CD4-positive, CD25-positive, alpha-beta regulatory T cell (primary cell): ENCODE results near the gene RAB28. TPM values are rescaled to one million over a fixed set of nuclear protein-coding genes. Genes with fewer than 3 reads are reported as not detected.

Experiments
- ATAC-seq, 2 donors: fragments of 150-1000 bp; cut with Tn5 transposase; one replicate each; pipeline ENCODE4 v1.10.0; 2021; ENCODE audit warnings: low read depth in 2 of 2, moderate number of reproducible peaks in 2 of 2, moderate library complexity in 1 of 2
- DNase-seq, 3 donors: peaks; one replicate each; pipeline versions ENCODE4 v3.0.0 to v3.0.0-alpha.2; 2012 to 2022; ENCODE audit warnings: mixed read lengths in 1 of 3
- H3K27ac ChIP-seq: one replicate; pipeline ENCODE4 v1.7.0; 2013; ENCODE audit warnings: mild to moderate bottlenecking, low read length; ENCODE audit not compliant: insufficient read depth, poor library complexity, severe bottlenecking
- H3K27me3 ChIP-seq: one replicate; pipeline ENCODE4 v1.7.0; 2013; ENCODE audit warnings: low read length; ENCODE audit not compliant: control insufficient read depth, insufficient read depth
- H3K36me3 ChIP-seq: one replicate; pipeline ENCODE4 v1.7.0; 2013; ENCODE audit warnings: mild to moderate bottlenecking, low read length, moderate library complexity; ENCODE audit not compliant: control insufficient read depth, insufficient read depth
- H3K4me1 ChIP-seq: 2 replicates; pipeline ENCODE4 v1.7.0; 2013; ENCODE audit warnings: mild to moderate bottlenecking, low read length; ENCODE audit not compliant: insufficient read depth, control insufficient read depth, poor library complexity, severe bottlenecking
- H3K4me3 ChIP-seq: one replicate; pipeline ENCODE4 v1.7.0; 2013; ENCODE audit warnings: low read depth, mild to moderate bottlenecking, low read length, moderate library complexity
- H3K9me3 ChIP-seq, 2 experiments: 1 replicate in 1 of 2; 2 replicates in 1 of 2; pipeline ENCODE4 v1.7.0; 2013; ENCODE audit warnings: low read length in 2 of 2, mild to moderate bottlenecking in 1 of 2, moderate library complexity in 1 of 2; ENCODE audit not compliant: control insufficient read depth in 2 of 2
- H3K27ac Mint-ChIP-seq, 3 donors: one replicate each; pipeline ENCODE4 v1.8.0; 2020 to 2022; ENCODE audit warnings: mild to moderate bottlenecking in 3 of 3, mixed read lengths in 3 of 3, moderate library complexity in 2 of 3
- H3K27me3 Mint-ChIP-seq: one replicate; pipeline ENCODE4 v1.8.0; 2022; ENCODE audit warnings: mild to moderate bottlenecking, mixed read lengths
- H3K36me3 Mint-ChIP-seq: one replicate; pipeline ENCODE4 v1.8.0; 2020; ENCODE audit warnings: mixed read lengths
- H3K4me1 Mint-ChIP-seq, 4 donors: one replicate each; pipeline ENCODE4 v1.8.0; 2020 to 2022; ENCODE audit warnings: mixed read lengths in 4 of 4, mild to moderate bottlenecking in 1 of 4
- H3K4me3 Mint-ChIP-seq, 4 donors: one replicate each; pipeline ENCODE4 v1.8.0; 2020 to 2022; ENCODE audit warnings: mild to moderate bottlenecking in 4 of 4, mixed read lengths in 4 of 4, moderate library complexity in 3 of 4
- H3K9me3 Mint-ChIP-seq, 7 donors: one replicate each; pipeline ENCODE4 v1.8.0; 2020 to 2022; ENCODE audit warnings: mixed read lengths in 7 of 7, mild to moderate bottlenecking in 3 of 7, moderate library complexity in 2 of 7
- polyA plus RNA-seq, 4 donors: library from polyadenylated mRNA; unstranded; fragments of 300-500 nt; fragmentation: Illumina TruSeq; gene quantifications; one replicate each; pipeline ENCODE4 v1.2.3, GENCODE V29; 2021
- total RNA-seq: library from RNA; stranded (reverse); gene quantifications from one replicate; pipeline ENCODE4 v1.2.3, GENCODE V29; 2022

Gene RAB28
- total and polyA plus RNA-seq, 5 donors from 2014 or later, result 7.5 to 18.2 (median 15.5) TPM

- no peaks in the 10 kb centered on the region for H3K36me3 Mint-ChIP-seq
- no peak overlapping the region for H3K4me3 Mint-ChIP-seq
- Histone ChIP-seq H3K4me3 (no peak overlapping the region), H3K27me3 (peaks cover 32% of the 10 kb centered on the region), H3K27ac (no peak overlapping the region), H3K36me3 (no peaks in the 10 kb centered on the region), H3K9me3 (peaks cover 0 to 5% of the 10 kb centered on the region in 2 experiments), H3K4me1 (no peaks in the 10 kb centered on the region)
- peaks cover 0 to 9% (median 1%) of the 10 kb centered on the region in 7 donors for H3K9me3 Mint-ChIP-seq
- no peaks in the 10 kb centered on the region for H3K4me1 Mint-ChIP-seq
- ATAC-seq, result no peak
- DNase-seq, result no peak
- no peak overlapping the region for H3K27ac Mint-ChIP-seq
- peaks cover 70% of the 10 kb centered on the region for H3K27me3 Mint-ChIP-seq
These were observed 14.3 kb upstream of the RAB28 start for GRCh38 chr4:13498469-13498868.

DNA sequence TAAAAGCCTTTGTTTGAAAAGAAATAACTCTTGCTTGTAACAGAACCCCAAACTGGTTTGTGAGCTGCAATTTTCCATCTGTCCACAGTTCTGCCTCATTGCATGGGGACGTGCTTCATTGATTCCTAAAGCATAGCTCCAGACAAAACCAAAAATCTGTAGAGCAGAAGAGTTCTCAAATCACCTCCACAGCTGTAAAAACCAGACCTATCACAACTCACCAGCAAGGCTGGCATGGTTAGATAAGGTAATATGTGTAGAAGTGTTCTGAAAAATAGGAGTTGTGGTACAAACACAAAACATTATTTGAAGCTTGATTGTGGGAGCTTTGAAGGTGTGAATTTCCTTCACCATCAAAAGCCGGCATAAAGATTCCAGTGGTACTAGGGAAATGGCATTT, 12.5 kb upstream of the RAB28 start:
- Histone ChIP-seq H3K4me3 (no peak overlapping the region), H3K9me3 (peaks cover 0 to 5% of the 10 kb centered on the region in 2 experiments), H3K36me3 (no peaks in the 10 kb centered on the region), H3K4me1 (no peaks in the 10 kb centered on the region), H3K27me3 (peaks cover 29% of the 10 kb centered on the region), H3K27ac (no peak overlapping the region)
- Mint-ChIP-seq H3K4me1 (no peaks in the 10 kb centered on the region), H3K27ac (no peak overlapping the region), H3K36me3 (no peaks in the 10 kb centered on the region), H3K9me3 (peaks cover 0 to 9% (median 1%) of the 10 kb centered on the region in 7 donors), H3K4me3 (no peak overlapping the region), H3K27me3 (peaks cover 78% of the 10 kb centered on the region)
- ATAC-seq, result no peak
- DNase-seq, result no peak

DNA sequence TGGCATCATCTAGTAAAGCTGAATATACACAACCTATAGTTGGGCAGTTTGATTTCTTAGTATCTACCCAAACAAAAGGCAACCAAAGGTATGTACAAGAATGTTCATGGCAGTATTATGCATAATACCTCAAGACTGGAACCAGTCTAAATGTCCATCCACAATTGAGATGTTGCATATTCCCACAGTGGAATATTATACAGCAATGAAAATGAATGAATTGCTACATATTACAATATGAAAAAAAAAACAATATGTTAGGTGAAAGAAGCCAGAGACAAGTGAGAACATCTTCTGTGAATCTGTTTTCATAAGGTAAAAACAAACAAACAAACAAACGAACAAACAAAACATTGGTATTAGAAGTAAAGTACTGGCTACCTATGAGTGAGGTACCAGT, 11.6 kb upstream of the RAB28 start:
- no peaks in the 10 kb centered on the region for H3K36me3 Mint-ChIP-seq
- Histone ChIP-seq H3K9me3 (peaks cover 0 to 5% of the 10 kb centered on the region in 2 experiments), H3K4me1 (no peaks in the 10 kb centered on the region), H3K36me3 (no peaks in the 10 kb centered on the region), H3K27ac (no peak overlapping the region), H3K27me3 (peaks cover 30% of the 10 kb centered on the region), H3K4me3 (no peak overlapping the region)
- H3K9me3 Mint-ChIP-seq, result peaks cover 0 to 9% (median 1%) of the 10 kb centered on the region in 7 donors
- H3K4me3 Mint-ChIP-seq, result no peak overlapping the region
- no peaks in the 10 kb centered on the region for H3K4me1 Mint-ChIP-seq
- peaks cover 71% of the 10 kb centered on the region for H3K27me3 Mint-ChIP-seq
- ATAC-seq, result no peak
- H3K27ac Mint-ChIP-seq, result no peak overlapping the region
- no peak for DNase-seq

GRCh38 chr4:13493793-13494192, 9.7 kb upstream of the RAB28 start:
- DNase-seq, result no peak
- H3K36me3 ChIP-seq, result no peaks in the 10 kb centered on the region
- no peak overlapping the region for H3K4me3 Mint-ChIP-seq
- peaks cover 0 to 5% of the 10 kb centered on the region in 2 experiments for H3K9me3 ChIP-seq
- no peaks in the 10 kb centered on the region for H3K36me3 Mint-ChIP-seq
- no peak overlapping the region for H3K27ac Mint-ChIP-seq
- H3K4me1 Mint-ChIP-seq, result no peaks in the 10 kb centered on the region
- peaks cover 73% of the 10 kb centered on the region for H3K27me3 Mint-ChIP-seq
- peaks cover 0 to 9% (median 1%) of the 10 kb centered on the region in 7 donors for H3K9me3 Mint-ChIP-seq
- H3K4me3 ChIP-seq, result no peak overlapping the region
- H3K4me1 ChIP-seq, result no peaks in the 10 kb centered on the region
- H3K27me3 ChIP-seq, result peaks cover 22% of the 10 kb centered on the region
- no peak for ATAC-seq
- H3K27ac ChIP-seq, result no peak overlapping the region

GRCh38 chr4:13492747-13493146, 8.6 kb upstream of the RAB28 start:
- Mint-ChIP-seq H3K4me3 (no peak overlapping the region), H3K36me3 (no peaks in the 10 kb centered on the region), H3K27ac (no peak overlapping the region), H3K9me3 (peaks cover 0 to 9% (median 1%) of the 10 kb centered on the region in 7 donors), H3K27me3 (peaks cover 72% of the 10 kb centered on the region), H3K4me1 (no peaks in the 10 kb centered on the region)
- Histone ChIP-seq H3K27ac (no peak overlapping the region), H3K27me3 (peaks cover 33% of the 10 kb centered on the region), H3K4me3 (no peak overlapping the region), H3K4me1 (no peaks in the 10 kb centered on the region), H3K9me3 (peaks cover 0 to 5% of the 10 kb centered on the region in 2 experiments), H3K36me3 (no peaks in the 10 kb centered on the region)
- no peak for ATAC-seq
- DNase-seq, result no peak

DNA sequence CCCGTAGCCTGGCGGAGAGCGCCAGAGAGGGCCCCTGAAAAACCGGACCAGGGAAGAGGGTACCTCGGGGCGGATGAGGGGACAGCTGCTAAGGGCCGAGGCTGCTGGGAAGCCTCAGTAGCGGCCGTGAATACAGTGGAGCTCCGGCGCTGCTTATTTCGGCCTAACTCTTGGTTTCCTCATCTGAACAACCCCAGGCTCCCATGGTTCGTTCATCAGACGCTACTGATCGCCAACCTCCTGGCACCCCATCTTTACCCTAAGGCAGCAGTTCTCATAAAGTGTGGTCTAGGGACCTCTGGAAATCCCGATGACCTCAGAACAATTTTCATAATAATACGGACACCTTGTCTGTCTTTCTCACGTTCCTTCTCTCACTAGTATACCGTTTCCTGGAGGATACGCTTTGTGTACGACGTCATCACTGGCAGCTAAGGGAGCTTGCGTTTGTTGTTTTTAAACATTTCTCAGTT, 645 bp upstream of the RAB28 start:
- DNase-seq (peak in 1 of 3 donors; percentile 35), ATAC-seq (peak; percentile 29 to 38)
- Histone ChIP-seq H3K27me3 (peaks cover 12% of the 10 kb centered on the region), H3K36me3 (no peaks in the 10 kb centered on the region), H3K4me3 (peak overlapping the region; percentile 91), H3K27ac (peak overlapping the region; percentile 95), H3K4me1 (peaks cover 22% of the 10 kb centered on the region), H3K9me3 (no peaks in the 10 kb centered on the region)
- Mint-ChIP-seq H3K4me3 (peak overlapping the region; percentile 87 to 91 (median 89)), H3K4me1 (peaks cover 14 to 39% (median 17%) of the 10 kb centered on the region in 4 donors), H3K9me3 (no peaks in the 10 kb centered on the region), H3K27me3 (peaks cover 34% of the 10 kb centered on the region), H3K27ac (peak overlapping the region; percentile 94 to 98 (median 98)), H3K36me3 (no peaks in the 10 kb centered on the region)

DNA sequence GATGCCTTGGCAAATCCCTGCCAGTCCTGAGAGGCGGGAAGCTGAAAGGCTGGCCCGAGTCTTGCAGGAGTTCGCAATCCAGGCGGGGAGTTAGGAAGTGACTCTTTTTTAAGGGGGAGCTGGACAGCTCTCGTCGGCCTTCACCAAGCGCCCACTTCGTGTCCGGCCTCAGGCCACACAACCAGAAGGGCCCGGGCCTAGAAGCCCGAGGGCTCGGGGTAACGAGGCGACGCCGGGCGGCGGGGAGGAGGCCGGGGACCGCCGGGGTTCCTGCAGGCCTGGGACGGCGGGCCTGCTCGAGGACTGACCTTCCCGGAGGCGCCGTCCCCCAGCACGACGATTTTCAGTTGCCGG, 395 bp downstream of the RAB28 start:
- H3K9me3 Mint-ChIP-seq, result no peaks in the 10 kb centered on the region
- DNase-seq (peak in 2 of 3 donors; percentile 3 to 30), ATAC-seq (peak in 1 of 2 donors; percentile 1)
- Histone ChIP-seq H3K4me1 (peaks cover 22% of the 10 kb centered on the region), H3K36me3 (peaks cover under 1% of the 10 kb centered on the region), H3K9me3 (no peaks in the 10 kb centered on the region), H3K4me3 (peak overlapping the region; percentile 84), H3K27me3 (peaks cover 11% of the 10 kb centered on the region), H3K27ac (peak overlapping the region; percentile 95)
- peaks cover 14 to 43% (median 19%) of the 10 kb centered on the region in 4 donors for H3K4me1 Mint-ChIP-seq
- H3K4me3 Mint-ChIP-seq, result peak overlapping the region; percentile 87 to 91 (median 89)
- H3K27me3 Mint-ChIP-seq, result peaks cover 24% of the 10 kb centered on the region
- H3K27ac Mint-ChIP-seq, result peak overlapping the region; percentile 20 to 98 (median 94)
- H3K36me3 Mint-ChIP-seq, result no peaks in the 10 kb centered on the region

DNA sequence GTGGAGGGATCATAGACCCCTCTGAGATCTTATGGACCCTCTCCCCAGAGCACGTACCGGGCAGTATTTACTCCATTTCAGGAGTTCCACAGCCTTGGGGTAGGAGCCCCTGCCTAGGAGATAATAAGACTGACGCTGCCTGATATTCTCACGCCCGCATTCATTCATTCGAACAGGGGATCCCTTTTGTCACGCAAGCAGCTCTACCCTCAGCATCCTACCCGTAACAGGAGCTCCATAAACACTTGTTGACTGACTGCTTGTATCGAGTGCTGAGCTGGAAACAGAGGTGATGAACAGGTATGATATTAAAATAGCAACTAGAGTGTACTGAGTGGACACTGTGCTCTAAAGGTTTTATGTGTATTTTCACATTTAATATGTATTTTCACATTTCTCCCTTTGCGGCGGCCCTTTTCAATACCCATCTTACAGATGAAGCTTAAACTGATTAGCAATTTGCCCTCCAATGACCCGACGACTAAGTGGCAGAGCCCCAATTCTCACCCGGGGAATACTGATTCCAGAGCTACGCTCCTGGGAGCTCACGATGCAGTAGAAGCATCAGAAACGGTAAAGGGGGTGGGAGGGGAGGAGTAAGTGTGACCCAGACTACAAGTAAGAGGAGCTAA, 888 bp downstream of the RAB28 start:
- peak overlapping the region; percentile 87 to 91 (median 89) for H3K4me3 Mint-ChIP-seq
- peaks cover 5% of the 10 kb centered on the region for H3K36me3 ChIP-seq
- H3K4me3 ChIP-seq, result peak overlapping the region; percentile 84
- H3K27me3 ChIP-seq, result peaks cover 6% of the 10 kb centered on the region
- peaks cover 19% of the 10 kb centered on the region for H3K27me3 Mint-ChIP-seq
- H3K4me1 Mint-ChIP-seq, result peaks cover 14 to 44% (median 19%) of the 10 kb centered on the region in 4 donors
- DNase-seq (peak in 1 of 3 donors; percentile 21), ATAC-seq (no peak)
- no peaks in the 10 kb centered on the region for H3K9me3 Mint-ChIP-seq
- no peaks in the 10 kb centered on the region for H3K36me3 Mint-ChIP-seq
- no peaks in the 10 kb centered on the region for H3K9me3 ChIP-seq
- H3K27ac Mint-ChIP-seq, result peak overlapping the region; percentile 20 to 98 (median 92)
- H3K4me1 ChIP-seq, result peaks cover 22% of the 10 kb centered on the region
- H3K27ac ChIP-seq, result no peak overlapping the region
